Natural killer cell (primary cell): ENCODE results near the gene KIRREL3. TPM values are rescaled to one million over a fixed set of nuclear protein-coding genes. Genes with fewer than 3 reads are reported as not detected.

ENCODE experiments used
- ATAC-seq, 3 donors: fragments of 150-1000 bp in 2 of 3; fragments of 200-7000 bp in 1 of 3; cut with Tn5 transposase; 1 replicate in 1 of 3; 2 replicates in 2 of 3; pipeline ENCODE4 v1.10.0; 2021; ENCODE audit warnings: mild to moderate bottlenecking in 2 of 3, moderate library complexity in 2 of 3
- DNase-seq, 2 donors: peaks; one replicate each; pipeline versions ENCODE4 v3.0.0 to v3.0.0-alpha.2; 2013 to 2021; ENCODE audit warnings: mixed read lengths in 1 of 2
- H3K27ac ChIP-seq: one replicate; pipeline ENCODE4 v1.5.1; 2013; ENCODE audit warnings: mild to moderate bottlenecking, low read length
- H3K27me3 ChIP-seq: one replicate; pipeline ENCODE4 v1.6.1; 2013; ENCODE audit warnings: low read length; ENCODE audit not compliant: control insufficient read depth, insufficient read depth
- H3K36me3 ChIP-seq: one replicate; pipeline ENCODE4 v1.6.1; 2013; ENCODE audit warnings: low read length; ENCODE audit not compliant: control insufficient read depth, insufficient read depth
- H3K4me1 ChIP-seq: one replicate; pipeline ENCODE4 v1.6.1; 2013; ENCODE audit warnings: low read length; ENCODE audit not compliant: control insufficient read depth, insufficient read depth
- H3K4me3 ChIP-seq: one replicate; pipeline ENCODE4 v1.5.1; 2013; ENCODE audit warnings: low read length
- H3K9me3 ChIP-seq: one replicate; pipeline ENCODE4 v1.6.1; 2013; ENCODE audit warnings: low read length; ENCODE audit not compliant: control insufficient read depth, insufficient read depth
- H3K27ac Mint-ChIP-seq, 2 donors: one replicate each; pipeline ENCODE4 v1.8.0; 2022; ENCODE audit warnings: mild to moderate bottlenecking in 2 of 2, mixed read lengths in 2 of 2, moderate library complexity in 1 of 2
- H3K27me3 Mint-ChIP-seq, 2 donors: one replicate each; pipeline ENCODE4 v1.8.0; 2022; ENCODE audit warnings: low read depth in 2 of 2, mixed read lengths in 2 of 2
- H3K36me3 Mint-ChIP-seq: one replicate; pipeline ENCODE4 v1.8.0; 2022; ENCODE audit warnings: mixed read lengths
- H3K4me1 Mint-ChIP-seq, 2 donors: one replicate each; pipeline ENCODE4 v1.8.0; 2022; ENCODE audit warnings: mixed read lengths in 2 of 2
- H3K4me3 Mint-ChIP-seq: one replicate; pipeline ENCODE4 v1.8.0; 2022; ENCODE audit warnings: mild to moderate bottlenecking, moderate library complexity, mixed read lengths
- H3K9me3 Mint-ChIP-seq, 2 donors: one replicate each; pipeline ENCODE4 v1.8.0; 2022; ENCODE audit warnings: mixed read lengths in 2 of 2
- WGBS: methylation state at CpG from one replicate; pipeline ENCODE4 v1.1.7; 2013; ENCODE audit warnings: missing lambda C conversion rate; ENCODE audit not compliant: insufficient coverage; 5-methylcytosine and 5-hydroxymethylcytosine counted together
- intact Hi-C: fragments of 100-400 bp; cut with micrococcal nuclease; formaldehyde crosslinking; loops from one replicate; pipeline ENCODE4 v1.14.2; 2022
- total RNA-seq, 4 donors: library from RNA; stranded (reverse); fragments of 120-200 nt in 1 of 4; gene quantifications; one replicate each; pipeline versions ENCODE4 v1.2.3 to v1.2.4, GENCODE V29; 2013 to 2022
- TF ChIP-seq, protein P1 (sequence below): fragments of 200-600 bp; IDR thresholded peaks from one replicate; pipeline ENCODE4 v1.8.0; 2022; ENCODE audit warnings: antibody characterized with exemption

KIRREL3 gene
- total RNA-seq, 3 donors from 2014 or later (not counting 1 experiment from before 2014, with no cell fraction given), result not detected

DNA sequence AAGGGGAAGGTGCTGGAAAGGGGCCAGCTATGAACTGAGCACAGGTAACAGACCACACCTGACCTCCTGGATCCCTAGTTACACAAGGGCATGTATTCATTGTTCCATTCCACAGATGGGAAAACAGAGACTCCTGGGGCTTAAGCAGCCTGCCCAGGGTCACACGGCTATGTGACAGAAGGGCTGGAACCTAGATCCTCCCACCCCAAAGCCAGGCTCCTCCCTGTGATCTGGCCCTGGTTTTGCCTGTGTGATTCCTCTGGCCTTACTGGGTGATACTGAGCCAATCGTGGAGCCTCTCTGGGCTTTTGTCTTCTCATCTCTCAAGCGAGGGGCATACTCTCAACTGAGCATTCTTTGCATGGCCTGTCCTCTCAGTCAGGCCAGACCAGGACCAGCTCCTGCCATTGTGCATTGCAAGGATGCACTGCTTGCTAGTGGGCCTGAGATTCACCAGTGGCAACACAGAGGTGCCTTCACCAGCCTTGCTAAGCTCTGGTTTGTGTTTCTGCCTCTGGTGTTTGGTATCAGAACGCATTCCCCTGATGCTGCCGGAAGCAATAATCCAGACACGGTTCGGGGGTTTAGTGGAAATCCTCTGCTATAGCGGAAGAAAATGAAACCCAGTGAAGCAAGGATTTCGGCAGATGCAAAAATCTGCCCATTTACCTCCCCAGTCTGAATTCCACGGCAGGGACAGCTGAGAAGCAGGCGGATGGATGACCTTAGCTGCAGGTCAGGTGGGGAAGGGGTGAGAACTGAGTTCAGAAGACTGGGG, 418.5 kb downstream of the KIRREL3 start:
- Mint-ChIP-seq H3K9me3 (no peaks in the 10 kb centered on the region), H3K4me1 (no peaks in the 10 kb centered on the region), H3K36me3 (no peaks in the 10 kb centered on the region), H3K27ac (no peak overlapping the region), H3K27me3 (no peaks in the 10 kb centered on the region), H3K4me3 (no peak overlapping the region)
- ATAC-seq, result no peak
- 88% methylated on average over 11 of the region's 11 CpGs for WGBS
- TF ChIP-seq, protein P1, sequence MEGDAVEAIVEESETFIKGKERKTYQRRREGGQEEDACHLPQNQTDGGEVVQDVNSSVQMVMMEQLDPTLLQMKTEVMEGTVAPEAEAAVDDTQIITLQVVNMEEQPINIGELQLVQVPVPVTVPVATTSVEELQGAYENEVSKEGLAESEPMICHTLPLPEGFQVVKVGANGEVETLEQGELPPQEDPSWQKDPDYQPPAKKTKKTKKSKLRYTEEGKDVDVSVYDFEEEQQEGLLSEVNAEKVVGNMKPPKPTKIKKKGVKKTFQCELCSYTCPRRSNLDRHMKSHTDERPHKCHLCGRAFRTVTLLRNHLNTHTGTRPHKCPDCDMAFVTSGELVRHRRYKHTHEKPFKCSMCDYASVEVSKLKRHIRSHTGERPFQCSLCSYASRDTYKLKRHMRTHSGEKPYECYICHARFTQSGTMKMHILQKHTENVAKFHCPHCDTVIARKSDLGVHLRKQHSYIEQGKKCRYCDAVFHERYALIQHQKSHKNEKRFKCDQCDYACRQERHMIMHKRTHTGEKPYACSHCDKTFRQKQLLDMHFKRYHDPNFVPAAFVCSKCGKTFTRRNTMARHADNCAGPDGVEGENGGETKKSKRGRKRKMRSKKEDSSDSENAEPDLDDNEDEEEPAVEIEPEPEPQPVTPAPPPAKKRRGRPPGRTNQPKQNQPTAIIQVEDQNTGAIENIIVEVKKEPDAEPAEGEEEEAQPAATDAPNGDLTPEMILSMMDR, result no peak
- no peaks in the 10 kb centered on the region for H3K36me3 ChIP-seq
- no peaks in the 10 kb centered on the region for H3K4me1 ChIP-seq
- no peaks in the 10 kb centered on the region for H3K9me3 ChIP-seq
- no peaks in the 10 kb centered on the region for H3K27me3 ChIP-seq
- H3K27ac ChIP-seq, result no peak overlapping the region
- H3K4me3 ChIP-seq, result no peak overlapping the region
- DNase-seq, result no peak
- intact Hi-C loops, result no loop called here

DNA sequence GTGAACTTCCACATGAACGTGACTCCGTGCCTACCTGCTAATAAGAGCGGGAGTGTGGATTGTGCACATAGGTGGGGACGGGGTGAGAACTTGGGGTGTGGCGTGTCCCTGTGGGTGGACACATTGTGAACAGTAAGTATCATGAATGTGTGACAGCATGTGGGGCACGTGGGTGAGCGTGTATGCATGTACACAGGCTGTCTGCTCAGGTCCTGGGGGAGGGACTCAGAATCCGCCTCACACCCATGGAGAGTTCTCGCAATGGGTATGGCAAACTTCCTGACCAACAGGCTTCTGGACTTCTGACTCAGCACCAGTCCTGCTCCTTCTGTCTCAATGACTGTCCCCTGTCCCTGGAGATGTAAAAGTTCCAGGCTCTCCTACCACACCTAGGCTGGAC, 422.1 kb downstream of the KIRREL3 start:
- no peak overlapping the region for H3K4me3 ChIP-seq
- H3K36me3 Mint-ChIP-seq, result no peaks in the 10 kb centered on the region
- H3K4me1 Mint-ChIP-seq, result no peaks in the 10 kb centered on the region
- H3K36me3 ChIP-seq, result no peaks in the 10 kb centered on the region
- no peaks in the 10 kb centered on the region for H3K27me3 ChIP-seq
- H3K4me1 ChIP-seq, result no peaks in the 10 kb centered on the region
- H3K9me3 ChIP-seq, result no peaks in the 10 kb centered on the region
- 82% methylated on average over 9 of the region's 9 CpGs for WGBS
- H3K9me3 Mint-ChIP-seq, result no peaks in the 10 kb centered on the region
- no peak overlapping the region for H3K27ac Mint-ChIP-seq
- no peaks in the 10 kb centered on the region for H3K27me3 Mint-ChIP-seq
- intact Hi-C loops, result no loop called here
- H3K27ac ChIP-seq, result no peak overlapping the region
- H3K4me3 Mint-ChIP-seq, result no peak overlapping the region
- ATAC-seq (no peak), DNase-seq (no peak)
- TF ChIP-seq, protein P1, result no peak

DNA sequence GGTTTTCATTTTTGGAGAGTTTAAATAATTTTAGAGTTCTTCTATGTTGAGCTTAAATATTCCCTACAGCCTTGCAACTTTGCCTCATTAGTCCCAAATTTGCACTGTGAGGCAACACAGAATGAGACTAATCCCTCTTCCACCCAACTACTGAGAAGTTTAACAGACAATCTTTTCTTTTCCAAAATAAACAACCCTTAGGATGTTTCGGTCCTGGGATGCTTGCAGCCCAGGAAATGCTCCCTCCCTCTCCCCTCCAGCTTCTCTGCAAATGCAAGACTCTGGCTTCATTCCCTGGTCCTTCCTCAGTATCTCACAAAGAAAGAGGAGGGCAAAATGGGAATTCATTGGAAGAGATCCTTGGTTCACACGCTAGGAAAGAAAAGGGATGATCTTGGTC, 422.5 kb downstream of the KIRREL3 start:
- Histone ChIP-seq H3K36me3 (no peaks in the 10 kb centered on the region), H3K9me3 (no peaks in the 10 kb centered on the region), H3K27ac (no peak overlapping the region), H3K4me1 (no peaks in the 10 kb centered on the region), H3K27me3 (no peaks in the 10 kb centered on the region), H3K4me3 (no peak overlapping the region)
- Mint-ChIP-seq H3K9me3 (no peaks in the 10 kb centered on the region), H3K27ac (no peak overlapping the region), H3K36me3 (no peaks in the 10 kb centered on the region), H3K4me3 (no peak overlapping the region), H3K4me1 (no peaks in the 10 kb centered on the region), H3K27me3 (no peaks in the 10 kb centered on the region)
- intact Hi-C loops, result no loop called here
- no peak for DNase-seq
- TF ChIP-seq, protein P1, result no peak
- WGBS, result 59% methylated on average over 2 of the region's 2 CpGs
- no peak for ATAC-seq

DNA sequence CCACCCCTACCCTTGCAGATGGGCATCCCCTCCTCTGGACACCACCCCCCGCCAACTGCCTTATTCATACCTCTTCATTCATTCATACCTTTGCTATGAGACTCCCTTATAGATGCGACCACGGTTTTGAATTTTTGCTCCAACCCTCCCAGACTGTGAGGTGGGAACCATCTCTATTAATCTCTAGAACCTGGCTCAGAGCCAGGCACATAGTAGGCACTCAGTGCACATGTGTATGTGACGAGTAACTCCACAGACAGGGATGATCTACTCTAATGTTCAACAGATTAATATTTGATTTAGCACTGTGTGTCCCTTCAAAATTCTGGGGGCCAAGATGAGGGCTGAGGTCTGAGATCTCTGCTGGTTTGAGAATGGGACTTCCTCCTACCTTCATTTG, 424.7 kb downstream of the KIRREL3 start:
- TF ChIP-seq, protein P1, result no peak
- Mint-ChIP-seq H3K27ac (no peak overlapping the region), H3K4me3 (no peak overlapping the region), H3K4me1 (no peaks in the 10 kb centered on the region), H3K27me3 (no peaks in the 10 kb centered on the region), H3K36me3 (no peaks in the 10 kb centered on the region), H3K9me3 (no peaks in the 10 kb centered on the region)
- no peak overlapping the region for H3K27ac ChIP-seq
- no peaks in the 10 kb centered on the region for H3K4me1 ChIP-seq
- no peaks in the 10 kb centered on the region for H3K9me3 ChIP-seq
- intact Hi-C loops, result no loop called here
- DNase-seq (no peak), ATAC-seq (no peak)
- H3K4me3 ChIP-seq, result no peak overlapping the region
- H3K27me3 ChIP-seq, result no peaks in the 10 kb centered on the region
- no peaks in the 10 kb centered on the region for H3K36me3 ChIP-seq
- 77% methylated on average over 4 of the region's 4 CpGs for WGBS
